Activated T-cell treated with anti-CD3 and anti-CD28 coated beads, Interleukin-2, amount 50 U/mL, for 72 hours (primary cell): ENCODE results near the gene CDON. TPM values are rescaled to one million over a fixed set of nuclear protein-coding genes. Genes with fewer than 3 reads are reported as not detected.
"Not testable (repeated sequence)": the region's sequence is repeated elsewhere in the genome, so short reads cannot be mapped to it uniquely, and the experiment has no call there.

ENCODE experiments used
- ATAC-seq, 2 donors: fragments of 150-1000 bp; cut with Tn5 transposase; replicated peaks in 1 of 2; 2 replicates each; pipeline ENCODE4 v1.10.0; 2021; ENCODE audit warnings: moderate library complexity in 2 of 2, mild to moderate bottlenecking in 1 of 2
- DNase-seq, 2 donors: peaks; one replicate each; pipeline ENCODE4 v3.0.0; 2021 to 2022; ENCODE audit warnings: mixed read lengths in 1 of 2
- H3K27ac Mint-ChIP-seq: one replicate; pipeline ENCODE4 v1.8.0; 2022; ENCODE audit warnings: mild to moderate bottlenecking, moderate library complexity, mixed read lengths
- H3K27me3 Mint-ChIP-seq: one replicate; pipeline ENCODE4 v1.8.0; 2022; ENCODE audit warnings: low read depth, mixed read lengths
- H3K36me3 Mint-ChIP-seq, 2 donors: one replicate each; pipeline ENCODE4 v1.8.0; 2022; ENCODE audit warnings: mixed read lengths in 2 of 2, mild to moderate bottlenecking in 1 of 2; ENCODE audit not compliant: insufficient read depth in 2 of 2
- H3K4me1 Mint-ChIP-seq: one replicate; pipeline ENCODE4 v1.8.0; 2022; ENCODE audit warnings: low read depth, mixed read lengths
- H3K4me3 Mint-ChIP-seq, 2 donors: one replicate each; pipeline ENCODE4 v1.8.0; 2022; ENCODE audit warnings: mild to moderate bottlenecking in 2 of 2, mixed read lengths in 2 of 2, moderate library complexity in 2 of 2
- H3K9me3 Mint-ChIP-seq, 2 donors: one replicate each; pipeline ENCODE4 v1.8.0; 2022; ENCODE audit warnings: mixed read lengths in 2 of 2
- total RNA-seq, 2 donors: library from RNA; stranded (reverse); gene quantifications; one replicate each; pipeline ENCODE4 v1.2.3, GENCODE V29; 2022

Gene CDON
- total RNA-seq, 2 donors from 2014 or later = 1.3 to 1.9 TPM

GRCh38 chr11:125930076-125930450 lies 132.6 kb downstream of the CDON start:
- Mint-ChIP-seq H3K9me3 (no peaks in the 10 kb centered on the region), H3K36me3 (no peaks in the 10 kb centered on the region), H3K27ac (no peak overlapping the region), H3K27me3 (peaks cover 21% of the 10 kb centered on the region), H3K4me1 (peaks cover 7% of the 10 kb centered on the region), H3K4me3 (no peak overlapping the region)
- ATAC-seq = no peak
- no peak for DNase-seq

- Mint-ChIP-seq H3K4me3 (no peak overlapping the region), H3K36me3 (no peaks in the 10 kb centered on the region), H3K4me1 (peaks cover 7% of the 10 kb centered on the region), H3K9me3 (no peaks in the 10 kb centered on the region), H3K27ac (no peak overlapping the region), H3K27me3 (peaks cover 22% of the 10 kb centered on the region)
- no peak for DNase-seq
- ATAC-seq = no peak
Observed at GRCh38 chr11:125929445-125930075, 133.1 kb downstream of the CDON start.

- Mint-ChIP-seq H3K4me3 (no peak overlapping the region), H3K4me1 (no peaks in the 10 kb centered on the region), H3K9me3 (no peaks in the 10 kb centered on the region), H3K27me3 (peaks cover 15% of the 10 kb centered on the region), H3K27ac (no peak overlapping the region), H3K36me3 (no peaks in the 10 kb centered on the region)
- no peak for ATAC-seq
- DNase-seq = no peak
Observed at GRCh38 chr11:125926682-125927081, 136.0 kb downstream of the CDON start.

- no peaks in the 10 kb centered on the region for H3K9me3 Mint-ChIP-seq
- H3K27me3 Mint-ChIP-seq = peaks cover 15% of the 10 kb centered on the region
- no peaks in the 10 kb centered on the region for H3K36me3 Mint-ChIP-seq
- ATAC-seq (no peak), DNase-seq (no peak)
- no peak overlapping the region for H3K27ac Mint-ChIP-seq
- no peak overlapping the region for H3K4me3 Mint-ChIP-seq
- H3K4me1 Mint-ChIP-seq = no peaks in the 10 kb centered on the region
Observed at GRCh38 chr11:125925804-125926203, 136.9 kb downstream of the CDON start.

GRCh38 chr11:125925247-125925740 lies 137.4 kb downstream of the CDON start:
- no peaks in the 10 kb centered on the region for H3K9me3 Mint-ChIP-seq
- no peak overlapping the region for H3K27ac Mint-ChIP-seq
- DNase-seq = no peak
- H3K4me3 Mint-ChIP-seq = no peak overlapping the region
- H3K4me1 Mint-ChIP-seq = no peaks in the 10 kb centered on the region
- ATAC-seq = no peak
- peaks cover 20% of the 10 kb centered on the region for H3K27me3 Mint-ChIP-seq
- no peaks in the 10 kb centered on the region for H3K36me3 Mint-ChIP-seq

- Mint-ChIP-seq H3K27ac (no peak overlapping the region), H3K4me1 (no peaks in the 10 kb centered on the region), H3K9me3 (no peaks in the 10 kb centered on the region), H3K36me3 (no peaks in the 10 kb centered on the region), H3K4me3 (no peak overlapping the region), H3K27me3 (peaks cover 27% of the 10 kb centered on the region)
- ATAC-seq (no peak), DNase-seq (no peak)
Observed at GRCh38 chr11:125924384-125925007, 138.2 kb downstream of the CDON start.

GRCh38 chr11:125923633-125924032 lies 139.0 kb downstream of the CDON start:
- Mint-ChIP-seq H3K27me3 (peaks cover 29% of the 10 kb centered on the region), H3K27ac (no peak overlapping the region), H3K9me3 (no peaks in the 10 kb centered on the region), H3K36me3 (no peaks in the 10 kb centered on the region), H3K4me3 (no peak overlapping the region), H3K4me1 (no peaks in the 10 kb centered on the region)
- DNase-seq (no peak), ATAC-seq (no peak)

- H3K27ac Mint-ChIP-seq = no peak overlapping the region
- H3K9me3 Mint-ChIP-seq = no peaks in the 10 kb centered on the region
- DNase-seq (peak; percentile 66 to 69), ATAC-seq (peak; percentile 75 to 80)
- H3K4me3 Mint-ChIP-seq = no peak overlapping the region
- H3K36me3 Mint-ChIP-seq = no peaks in the 10 kb centered on the region
- peaks cover 29% of the 10 kb centered on the region for H3K27me3 Mint-ChIP-seq
- no peaks in the 10 kb centered on the region for H3K4me1 Mint-ChIP-seq
Observed at GRCh38 chr11:125923012-125923579, 139.6 kb downstream of the CDON start.

GRCh38 chr11:125922156-125922555 lies 140.5 kb downstream of the CDON start:
- H3K9me3 Mint-ChIP-seq = no peaks in the 10 kb centered on the region
- DNase-seq (no peak), ATAC-seq (no peak)
- no peaks in the 10 kb centered on the region for H3K36me3 Mint-ChIP-seq
- H3K27ac Mint-ChIP-seq = no peak overlapping the region
- peaks cover 29% of the 10 kb centered on the region for H3K27me3 Mint-ChIP-seq
- no peak overlapping the region for H3K4me3 Mint-ChIP-seq
- H3K4me1 Mint-ChIP-seq = no peaks in the 10 kb centered on the region

GRCh38 chr11:125921042-125921441 lies 141.6 kb downstream of the CDON start:
- Mint-ChIP-seq H3K27me3 (peaks cover 35% of the 10 kb centered on the region), H3K9me3 (no peaks in the 10 kb centered on the region), H3K4me3 (no peak overlapping the region), H3K4me1 (no peaks in the 10 kb centered on the region), H3K27ac (no peak overlapping the region), H3K36me3 (no peaks in the 10 kb centered on the region)
- DNase-seq = no peak
- ATAC-seq = no peak

GRCh38 chr11:125918140-125918840 lies 144.4 kb downstream of the CDON start:
- H3K4me3 Mint-ChIP-seq = no peak overlapping the region
- ATAC-seq (no peak), DNase-seq (no peak)
- H3K27me3 Mint-ChIP-seq = peaks cover 31% of the 10 kb centered on the region
- no peaks in the 10 kb centered on the region for H3K9me3 Mint-ChIP-seq
- H3K4me1 Mint-ChIP-seq = no peaks in the 10 kb centered on the region
- H3K27ac Mint-ChIP-seq = no peak overlapping the region
- H3K36me3 Mint-ChIP-seq = no peaks in the 10 kb centered on the region

- Mint-ChIP-seq H3K4me1 (no peaks in the 10 kb centered on the region), H3K4me3 (no peak overlapping the region), H3K27ac (no peak overlapping the region), H3K36me3 (no peaks in the 10 kb centered on the region), H3K9me3 (no peaks in the 10 kb centered on the region), H3K27me3 (peaks cover 42% of the 10 kb centered on the region)
- ATAC-seq (no peak), DNase-seq (no peak)
Observed at GRCh38 chr11:125916683-125917347, 145.9 kb downstream of the CDON start.

- H3K4me3 Mint-ChIP-seq, H3K9me3 Mint-ChIP-seq, H3K27ac Mint-ChIP-seq, H3K36me3 Mint-ChIP-seq, ATAC-seq, H3K4me1 Mint-ChIP-seq, DNase-seq: not testable (repeated sequence)
- H3K27me3 Mint-ChIP-seq = peaks cover 48% of the 10 kb centered on the region
Observed at GRCh38 chr11:125914601-125915000, 148.1 kb downstream of the CDON start.
